ENCODE data around the gene HSF5.

HSF5 gene, protein sequence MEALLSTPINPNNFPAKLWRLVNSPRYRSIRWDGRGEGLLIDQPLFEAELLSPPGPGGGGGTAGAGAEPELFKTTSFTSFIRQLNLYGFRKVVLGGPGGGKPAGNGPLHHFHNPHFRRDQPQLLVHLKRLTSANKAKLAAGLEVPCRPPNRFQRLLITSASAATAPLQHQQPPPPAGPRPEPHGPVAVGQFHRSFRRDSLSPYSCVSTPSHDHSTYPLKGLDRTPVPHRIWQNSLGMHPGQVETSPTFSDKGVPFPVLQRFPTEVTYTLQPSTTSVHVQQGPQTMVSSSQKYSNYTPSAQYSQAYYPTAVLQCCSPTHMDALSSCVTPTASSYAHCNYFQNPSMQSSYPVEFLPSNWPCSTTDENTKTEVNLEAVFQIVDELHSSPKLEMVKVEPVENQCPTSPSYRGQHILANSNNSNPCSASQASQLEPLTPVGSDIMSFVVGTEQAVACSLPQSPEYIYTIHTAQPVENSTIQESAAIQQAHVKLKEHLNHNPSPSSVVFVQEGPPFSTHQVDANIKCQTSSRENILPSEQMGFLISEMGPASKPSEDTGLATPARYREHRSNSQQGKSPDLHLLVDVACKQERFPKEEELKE

DNA sequence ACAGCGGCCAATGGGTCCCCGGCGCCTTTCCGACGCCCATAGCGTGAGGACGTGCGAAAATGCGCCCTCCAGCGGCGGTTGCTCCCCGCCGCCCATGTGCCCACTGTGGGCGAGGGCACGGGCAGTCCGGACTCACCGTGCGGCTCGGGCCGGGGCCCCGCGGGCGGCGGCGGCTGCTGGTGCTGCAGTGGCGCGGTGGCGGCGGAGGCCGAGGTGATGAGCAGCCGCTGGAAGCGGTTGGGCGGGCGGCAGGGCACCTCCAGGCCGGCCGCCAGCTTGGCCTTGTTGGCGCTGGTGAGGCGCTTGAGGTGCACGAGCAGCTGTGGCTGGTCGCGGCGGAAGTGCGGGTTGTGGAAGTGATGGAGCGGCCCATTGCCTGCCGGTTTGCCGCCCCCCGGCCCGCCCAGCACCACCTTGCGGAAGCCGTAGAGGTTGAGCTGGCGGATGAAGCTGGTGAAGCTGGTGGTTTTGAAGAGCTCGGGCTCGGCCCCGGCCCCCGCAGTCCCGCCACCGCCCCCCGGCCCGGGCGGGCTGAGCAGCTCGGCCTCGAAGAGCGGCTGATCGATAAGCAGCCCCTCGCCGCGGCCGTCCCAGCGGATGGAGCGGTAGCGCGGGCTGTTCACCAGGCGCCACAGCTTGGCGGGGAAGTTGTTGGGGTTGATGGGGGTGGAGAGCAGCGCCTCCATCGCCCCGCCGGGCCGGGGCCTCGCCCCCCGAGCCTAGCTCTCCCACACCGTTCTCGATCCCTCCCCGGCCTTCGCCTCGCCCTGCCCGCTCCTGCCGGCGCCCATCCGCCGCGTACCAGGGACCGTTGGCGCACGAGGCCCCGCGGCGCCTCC lies at the start of gene HSF5:
TSS of gene HSF5 (minus strand) at position 820 of the 839 bp plus-strand sequence. CDS start at position 686, 134 bp downstream.
- no peak for DNase-seq (ENCODE audit: low spot score)
- FAIRE-seq: no peak

DNA sequence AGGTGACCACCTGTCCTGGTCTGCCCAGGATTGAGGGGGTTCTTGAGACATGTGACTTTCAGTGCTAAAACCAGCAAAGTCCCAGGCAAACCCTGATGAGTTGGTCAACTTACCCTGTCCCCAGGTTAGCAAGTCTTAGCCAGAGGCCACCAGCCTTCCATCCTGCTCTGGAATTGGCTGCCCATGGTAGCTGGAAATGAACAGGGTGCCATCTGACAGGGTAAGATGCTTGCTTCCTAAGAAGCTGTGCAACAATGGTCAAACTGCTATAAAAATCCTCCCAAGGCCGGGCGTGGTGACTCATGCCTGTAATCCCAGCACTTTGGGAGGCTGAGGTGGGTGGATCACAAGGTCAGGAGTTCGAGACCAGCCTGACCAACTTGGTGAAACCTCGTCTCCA lies 49.1 kb upstream of the HSF5 start:
- no peak for FAIRE-seq
- no peak for DNase-seq (ENCODE audit: low spot score)

GRCh38 chr17:58536542-58536941 lies 48.3 kb upstream of the HSF5 start:
- no peak for DNase-seq (ENCODE audit: low spot score)
- no peak for FAIRE-seq

GRCh38 chr17:58535431-58535830 lies 47.2 kb upstream of the HSF5 start:
- DNase-seq (ENCODE audit: low spot score): no peak

GRCh38 chr17:58534901-58535421 lies 46.8 kb upstream of the HSF5 start:
- DNase-seq (ENCODE audit: low spot score) (no peak), FAIRE-seq (no peak)

More at GRCh38 chr17:58535431-58535830, 47.2 kb upstream of the HSF5 start:
- FAIRE-seq: no peak

GRCh38 chr17:58534331-58534730 lies 46.1 kb upstream of the HSF5 start:
- no peak for DNase-seq (ENCODE audit: low spot score)
- no peak for FAIRE-seq

DNA sequence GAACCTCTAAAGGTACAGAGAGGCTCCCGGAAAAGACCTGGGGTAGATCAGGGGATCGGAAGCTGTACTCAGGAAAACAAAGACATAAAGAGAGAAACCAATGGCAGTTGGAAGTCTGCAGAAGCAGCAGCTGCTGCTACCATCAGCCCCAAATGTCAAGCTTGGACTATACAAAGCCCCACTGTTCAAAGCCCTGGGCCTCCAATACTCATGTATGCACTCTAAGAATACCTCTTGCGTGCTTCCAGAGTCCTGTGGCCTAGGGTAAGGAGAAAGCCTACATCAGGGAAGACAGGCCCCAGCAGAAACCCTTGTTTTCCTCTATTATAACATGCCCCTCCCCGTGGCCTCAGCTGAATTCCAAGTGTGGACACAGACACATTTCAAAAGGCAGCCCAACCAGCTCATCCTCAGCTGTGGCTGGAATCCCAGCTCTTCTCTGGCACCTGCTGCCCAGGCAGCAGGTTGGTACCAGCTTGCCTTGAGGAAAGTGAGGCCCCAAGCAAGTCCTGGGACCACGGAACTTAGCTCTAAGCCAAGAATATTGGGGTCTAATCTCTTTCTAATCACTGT lies 45.5 kb upstream of the HSF5 start:
- FAIRE-seq: no peak
- no peak for DNase-seq (ENCODE audit: low spot score)

DNA sequence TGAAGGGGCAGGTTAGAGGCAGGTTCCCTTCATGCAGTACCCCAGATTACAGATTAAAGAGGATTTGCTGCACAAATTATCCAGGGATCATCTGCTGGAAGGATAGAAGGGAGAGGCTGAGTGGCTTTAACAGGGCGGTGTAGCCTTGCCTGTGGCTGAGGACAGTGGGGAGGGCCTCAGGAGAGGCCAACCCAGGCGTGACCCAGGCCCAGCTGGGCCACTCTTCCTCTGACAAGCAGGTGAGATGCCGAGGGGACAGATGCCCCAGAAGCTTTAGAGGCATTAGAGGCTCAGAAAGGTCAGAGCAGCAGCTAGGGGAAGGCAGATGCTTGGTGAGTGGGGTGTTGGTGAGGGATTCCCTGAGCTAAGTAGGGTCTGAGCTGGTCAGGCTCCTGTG lies 44.3 kb upstream of the HSF5 start:
- FAIRE-seq (no peak), DNase-seq (ENCODE audit: low spot score) (no peak)

DNA sequence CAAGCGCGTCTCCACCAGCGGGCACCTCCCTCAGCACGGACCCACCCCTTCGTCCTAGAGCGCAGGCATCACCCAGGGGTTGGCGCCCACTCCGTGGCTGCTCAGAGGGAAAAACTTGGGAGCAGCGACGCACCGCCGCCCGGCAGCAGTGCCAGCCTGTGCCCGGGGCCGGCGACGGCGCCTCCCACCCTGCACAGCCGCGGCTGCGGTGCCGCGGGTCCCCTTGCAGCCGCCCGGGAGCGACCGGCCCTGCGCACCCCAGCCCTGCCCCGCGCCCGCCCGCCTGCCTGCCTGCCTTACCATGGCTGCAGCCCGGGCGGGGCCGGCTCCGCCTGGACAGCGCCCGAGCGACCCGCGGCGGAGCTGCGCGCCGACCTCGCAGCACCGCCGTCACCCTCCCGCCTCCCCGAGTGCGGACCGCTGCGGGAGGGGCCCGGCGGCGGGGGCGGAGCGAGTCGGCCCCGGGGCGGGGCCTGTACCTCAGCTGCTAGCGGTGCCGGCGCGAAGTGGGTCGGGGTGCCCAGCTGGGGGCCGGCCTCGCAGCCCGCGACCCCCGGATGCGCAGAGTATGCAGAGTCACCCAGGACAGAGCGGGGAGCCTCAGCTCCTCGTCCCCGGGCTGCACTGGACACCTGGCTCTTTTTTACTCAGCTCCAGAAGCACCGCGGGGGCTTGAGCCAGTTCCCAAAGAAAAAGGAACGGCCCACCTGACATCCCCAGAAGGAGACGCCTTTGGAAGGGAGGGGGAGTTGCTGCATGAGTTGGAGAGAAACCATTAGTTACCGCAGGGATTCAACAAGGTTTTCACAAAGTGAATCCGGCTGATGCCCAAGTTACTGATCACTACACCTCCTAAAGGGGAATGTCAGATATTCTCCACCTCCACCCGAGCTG lies 43.7 kb upstream of the HSF5 start:
- DNase-seq (ENCODE audit: low spot score) (no peak), FAIRE-seq (no peak)

DNA sequence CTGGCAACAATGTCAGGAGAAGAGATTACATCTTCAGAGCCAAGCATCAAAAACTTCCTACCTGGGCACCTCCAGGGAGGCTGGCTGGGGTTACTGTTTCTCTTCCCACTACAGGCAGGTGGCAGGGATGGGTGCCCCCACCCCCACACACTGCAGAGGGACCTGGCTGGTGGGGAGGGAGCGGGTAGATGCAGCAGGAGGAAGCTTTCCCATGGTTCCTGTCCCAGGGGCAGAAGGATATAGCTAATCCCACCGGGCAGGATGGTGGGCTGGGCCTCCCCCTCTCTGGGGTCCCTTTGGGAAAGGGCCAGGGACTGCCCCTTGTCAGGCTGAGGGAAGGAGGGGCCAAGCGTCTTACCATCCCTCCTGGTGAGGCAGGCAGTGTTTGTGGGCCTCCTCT lies 42.9 kb upstream of the HSF5 start:
- FAIRE-seq: no peak
- DNase-seq (ENCODE audit: low spot score): no peak

- DNase-seq (ENCODE audit: low spot score) (no peak), FAIRE-seq (no peak)
Measured at GRCh38 chr17:58530655-58531054, 42.4 kb upstream of the HSF5 start.

DNA sequence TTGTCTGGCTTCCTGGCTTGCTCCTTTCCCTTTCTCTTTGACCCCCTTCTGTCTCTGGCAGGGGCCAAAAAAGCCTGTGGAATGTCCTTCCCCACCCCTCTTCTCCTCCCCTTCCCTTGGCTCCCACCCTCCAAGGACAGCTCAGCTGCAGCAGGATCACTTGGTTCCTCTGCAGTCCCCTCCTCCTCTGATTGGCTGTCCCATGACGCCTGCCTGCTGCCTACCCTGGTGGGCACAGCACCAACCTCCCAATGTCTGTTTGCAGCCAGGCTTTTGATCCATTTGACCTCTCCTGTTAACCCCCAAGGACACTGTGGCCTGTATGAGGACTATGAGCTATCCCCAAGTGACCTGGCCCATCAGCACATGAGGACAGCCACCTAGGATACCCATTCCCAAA lies 41.1 kb upstream of the HSF5 start:
- DNase-seq (ENCODE audit: low spot score): no peak
- FAIRE-seq: no peak

- DNase-seq (ENCODE audit: low spot score) (no peak), FAIRE-seq (no peak)
Measured at GRCh38 chr17:58528443-58528842, 40.2 kb upstream of the HSF5 start.

GRCh38 chr17:58527949-58528348 lies 39.7 kb upstream of the HSF5 start:
- FAIRE-seq (no peak), DNase-seq (ENCODE audit: low spot score) (no peak)

- no peak for DNase-seq (ENCODE audit: low spot score)
- no peak for FAIRE-seq
Measured at GRCh38 chr17:58527306-58527705, 39.1 kb upstream of the HSF5 start.

DNA sequence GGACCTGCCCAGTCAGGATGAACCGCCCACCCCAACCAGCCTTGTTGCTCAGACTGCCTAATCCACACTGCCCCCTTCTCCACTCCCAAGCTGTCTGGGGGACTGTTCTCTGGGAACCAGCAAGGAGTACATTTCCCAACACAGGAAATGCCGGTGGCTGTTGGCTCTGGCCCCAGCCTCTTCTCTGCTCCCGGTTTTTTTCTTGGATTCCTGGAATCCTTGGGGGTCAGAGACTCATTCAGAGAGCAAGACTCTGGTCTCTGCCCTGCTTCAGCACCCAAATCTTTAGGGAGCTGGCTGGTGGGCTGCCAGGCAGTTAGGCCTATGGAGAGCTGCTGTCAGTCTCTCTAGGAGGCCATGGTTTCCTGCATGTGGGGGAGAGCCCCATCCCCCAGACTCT lies 37.0 kb upstream of the HSF5 start:
- no peak for DNase-seq (ENCODE audit: low spot score)
- no peak for FAIRE-seq

DNA sequence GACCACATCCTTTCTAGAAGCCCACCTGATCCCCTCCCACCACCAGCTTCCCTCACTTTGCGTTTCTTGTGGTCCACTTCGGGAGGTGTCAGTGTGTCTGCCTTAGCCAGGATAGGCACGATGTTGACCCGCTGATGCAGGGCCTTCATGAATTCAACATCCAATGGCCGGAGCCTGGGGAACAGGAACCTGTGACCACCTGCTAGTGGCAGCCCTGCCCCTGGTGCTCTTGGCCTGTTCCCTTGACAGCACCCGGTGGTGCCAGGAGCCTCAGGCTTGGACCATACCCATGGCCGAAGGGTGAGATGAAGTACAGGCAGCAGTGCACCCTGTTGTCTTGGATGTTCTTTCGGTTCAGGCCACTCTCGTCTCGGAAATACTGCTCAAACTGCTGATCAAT lies 33.5 kb upstream of the HSF5 start:
- DNase-seq (ENCODE audit: low spot score) (no peak), FAIRE-seq (no peak)

- FAIRE-seq (no peak), DNase-seq (ENCODE audit: low spot score) (no peak)
Measured at GRCh38 chr17:58520843-58521430, 32.7 kb upstream of the HSF5 start.

GRCh38 chr17:58517928-58518609 lies 29.9 kb upstream of the HSF5 start:
- peak; percentile 92 for FAIRE-seq

More at GRCh38 chr17:58517928-58518609, 29.9 kb upstream of the HSF5 start:
- DNase-seq (ENCODE audit: low spot score): peak; percentile 99
